Bronchial epithelial cell (primary cell): Measurements from ENCODE around the gene ELP1. TPM values are rescaled to one million over a fixed set of nuclear protein-coding genes. Genes with fewer than 3 reads are reported as not detected.

Source experiments
- DNase-seq: peaks from one replicate; pipeline ENCODE4 v3.0.0-alpha.2; 2010; ENCODE audit warnings: low read depth
- FAIRE-seq: peaks from 2 replicates; lab custom pipeline; 2011; peaks lifted over from hg19 to GRCh38; lab: Jason Lieb, UNC
- H3K27me3 ChIP-seq: 2 replicates; pipeline ENCODE4 v1.5.1; 2011; ENCODE audit warnings: low read length; ENCODE audit not compliant: control insufficient read depth, insufficient read depth
- H3K36me3 ChIP-seq: 2 replicates; pipeline ENCODE4 v1.5.1; 2011; ENCODE audit warnings: low read length; ENCODE audit not compliant: control insufficient read depth, insufficient read depth
- H3K4me3 ChIP-seq: 2 replicates; pipeline ENCODE4 v1.5.1; 2011; ENCODE audit warnings: mild to moderate bottlenecking, low read depth, low read length, control low read depth
- total RNA-seq: library from RNA; depleted of rRNA; stranded (reverse); fragments of >200 nt; gene quantifications from 2 replicates; pipeline ENCODE4 v1.2.1, GENCODE V29; 2014
- TF ChIP-seq, protein P1 (sequence below): IDR thresholded peaks from 2 replicates; pipeline ENCODE4 v1.5.1; 2011; ENCODE audit warnings: mild to moderate bottlenecking, moderate library complexity, low read length, control low read depth, inconsistent platforms; ENCODE audit not compliant: insufficient read depth, severe bottlenecking

The ELP1 gene
- total RNA-seq, 1 donor from 2014 or later, result 37.9 TPM

DNA sequence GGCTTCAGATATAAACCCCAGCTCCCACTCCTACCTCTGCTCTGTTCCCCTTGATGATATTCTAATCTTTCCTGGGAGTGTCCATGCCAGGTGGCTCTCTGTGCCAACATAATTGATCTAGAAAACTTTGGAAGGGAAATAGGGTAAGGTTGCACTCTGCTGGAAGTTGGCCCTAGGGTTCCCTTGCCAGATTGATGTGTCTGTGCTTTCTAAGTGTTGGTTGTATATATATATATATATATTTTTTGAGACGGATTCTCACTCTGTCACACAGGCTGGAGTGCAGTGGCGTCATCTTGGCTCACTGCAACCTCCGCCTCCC, 101.8 kb downstream of the ELP1 start:
- TF ChIP-seq, protein P1, sequence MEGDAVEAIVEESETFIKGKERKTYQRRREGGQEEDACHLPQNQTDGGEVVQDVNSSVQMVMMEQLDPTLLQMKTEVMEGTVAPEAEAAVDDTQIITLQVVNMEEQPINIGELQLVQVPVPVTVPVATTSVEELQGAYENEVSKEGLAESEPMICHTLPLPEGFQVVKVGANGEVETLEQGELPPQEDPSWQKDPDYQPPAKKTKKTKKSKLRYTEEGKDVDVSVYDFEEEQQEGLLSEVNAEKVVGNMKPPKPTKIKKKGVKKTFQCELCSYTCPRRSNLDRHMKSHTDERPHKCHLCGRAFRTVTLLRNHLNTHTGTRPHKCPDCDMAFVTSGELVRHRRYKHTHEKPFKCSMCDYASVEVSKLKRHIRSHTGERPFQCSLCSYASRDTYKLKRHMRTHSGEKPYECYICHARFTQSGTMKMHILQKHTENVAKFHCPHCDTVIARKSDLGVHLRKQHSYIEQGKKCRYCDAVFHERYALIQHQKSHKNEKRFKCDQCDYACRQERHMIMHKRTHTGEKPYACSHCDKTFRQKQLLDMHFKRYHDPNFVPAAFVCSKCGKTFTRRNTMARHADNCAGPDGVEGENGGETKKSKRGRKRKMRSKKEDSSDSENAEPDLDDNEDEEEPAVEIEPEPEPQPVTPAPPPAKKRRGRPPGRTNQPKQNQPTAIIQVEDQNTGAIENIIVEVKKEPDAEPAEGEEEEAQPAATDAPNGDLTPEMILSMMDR, result no peak
- Histone ChIP-seq H3K4me3 (no peak overlapping the region), H3K36me3 (no peaks in the 10 kb centered on the region), H3K27me3 (no peaks in the 10 kb centered on the region)
- no peak for FAIRE-seq
- DNase-seq, result no peak

GRCh38 chr9:108831496-108832178, 102.3 kb downstream of the ELP1 start:
- peak; percentile 18 for FAIRE-seq

GRCh38 chr9:108830272-108830671, 103.7 kb downstream of the ELP1 start:
- FAIRE-seq (no peak), DNase-seq (peak; percentile 77)
- no peaks in the 10 kb centered on the region for H3K27me3 ChIP-seq
- TF ChIP-seq, protein P1, result no peak
- H3K36me3 ChIP-seq, result no peaks in the 10 kb centered on the region
- no peak overlapping the region for H3K4me3 ChIP-seq

More at GRCh38 chr9:108831496-108832178, 102.3 kb downstream of the ELP1 start:
- TF ChIP-seq, protein P1, result no peak
- H3K4me3 ChIP-seq, result no peak overlapping the region
- DNase-seq, result peak; percentile 88
- no peaks in the 10 kb centered on the region for H3K36me3 ChIP-seq
- H3K27me3 ChIP-seq, result no peaks in the 10 kb centered on the region

DNA sequence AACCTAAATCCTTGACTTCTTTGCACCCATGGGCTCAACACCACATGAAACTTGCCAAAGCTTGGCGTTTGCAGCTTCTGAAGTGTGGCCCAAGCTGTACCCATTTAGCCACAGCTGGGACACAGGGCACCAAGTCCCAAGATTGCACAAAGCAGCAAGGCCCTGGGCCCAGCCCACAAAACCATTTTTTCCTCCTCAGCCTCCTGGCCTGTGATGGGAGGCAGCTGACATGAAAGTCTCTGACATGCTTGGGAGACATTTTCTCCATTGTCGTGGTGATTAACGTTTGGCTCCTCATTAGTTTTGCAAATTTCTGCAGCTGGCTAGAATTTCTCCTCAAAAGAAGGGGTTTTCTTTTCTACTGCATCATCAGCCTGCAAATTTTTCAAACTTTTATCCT, 110.1 kb downstream of the ELP1 start:
- FAIRE-seq, result no peak
- DNase-seq, result no peak
- Histone ChIP-seq H3K36me3 (no peaks in the 10 kb centered on the region), H3K27me3 (no peaks in the 10 kb centered on the region), H3K4me3 (no peak overlapping the region)
- TF ChIP-seq, protein P1, result no peak

Other genes with a start within 250 kb of the ELP1 start
- gene ACTL7B, start 78.1 kb downstream of the ELP1 start, total RNA-seq, result under 0.01 TPM in 1 of 2 replicates, not detected in the other
- not detected in 2 replicates for gene ACTL7A, start 71.9 kb downstream of the ELP1 start, total RNA-seq
- 8.1 and 8.2 TPM in 2 replicates for gene ABITRAM, start 276 bp upstream of the ELP1 start, total RNA-seq
- 15.9 and 63.4 TPM in 2 replicates for gene CTNNAL1, start 79.4 kb upstream of the ELP1 start, total RNA-seq
- gene TMEM245, start 185.8 kb upstream of the ELP1 start, total RNA-seq, result 34.2 and 37.1 TPM in 2 replicates
- gene FRRS1L, start 233.1 kb upstream of the ELP1 start, total RNA-seq, result under 0.01 TPM in 1 of 2 replicates, not detected in the other